ENCODE results near the gene RPN2. TPM values are rescaled to one million over a fixed set of nuclear protein-coding genes. Genes with fewer than 3 reads are reported as not detected.

RPN2 gene
- total and polyA plus RNA-seq, 9 donors: 135 to 247 (median 174) TPM

DNA sequence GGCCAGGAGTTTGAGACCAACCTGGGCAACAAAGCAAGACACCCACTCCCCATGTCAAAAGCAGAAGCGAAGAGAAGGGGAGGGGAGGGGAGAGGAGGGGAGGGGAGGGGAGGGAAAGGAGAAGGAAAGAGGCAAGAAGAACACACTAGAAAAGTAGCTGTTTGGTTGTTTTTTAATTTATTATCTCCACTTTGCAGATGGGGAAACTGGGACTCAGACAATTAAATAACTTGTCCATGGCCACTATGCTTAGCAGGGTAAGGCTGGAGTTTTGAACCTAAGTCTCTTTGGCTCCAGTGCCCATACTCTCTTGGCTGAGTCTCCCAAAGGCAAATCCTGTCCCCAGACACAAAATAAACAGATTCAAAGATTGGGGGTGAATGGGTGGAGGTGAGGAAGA, 94.9 kb downstream of the RPN2 start:
- Histone ChIP-seq H3K4me3 (ENCODE audit: low read length) (no peak overlapping the region), H3K4me1 (ENCODE audit: control insufficient read depth, insufficient read depth, low read length) (peaks cover 14% of the 10 kb centered on the region), H3K9me3 (replicated peaks; ENCODE audit: control insufficient read depth, low read depth, low read length) (no peaks in the 10 kb centered on the region), H3K27me3 (ENCODE audit: control insufficient read depth, insufficient read depth, low read length) (no peaks in the 10 kb centered on the region), H3K27ac (ENCODE audit: low read length) (no peak overlapping the region), H3K36me3 (ENCODE audit: control insufficient read depth, insufficient read depth, low read length) (no peaks in the 10 kb centered on the region)
- WGBS (ENCODE audit: insufficient coverage): no CpG with 5 or more reads among the region's 1 CpG
- DNase-seq: no peak

DNA sequence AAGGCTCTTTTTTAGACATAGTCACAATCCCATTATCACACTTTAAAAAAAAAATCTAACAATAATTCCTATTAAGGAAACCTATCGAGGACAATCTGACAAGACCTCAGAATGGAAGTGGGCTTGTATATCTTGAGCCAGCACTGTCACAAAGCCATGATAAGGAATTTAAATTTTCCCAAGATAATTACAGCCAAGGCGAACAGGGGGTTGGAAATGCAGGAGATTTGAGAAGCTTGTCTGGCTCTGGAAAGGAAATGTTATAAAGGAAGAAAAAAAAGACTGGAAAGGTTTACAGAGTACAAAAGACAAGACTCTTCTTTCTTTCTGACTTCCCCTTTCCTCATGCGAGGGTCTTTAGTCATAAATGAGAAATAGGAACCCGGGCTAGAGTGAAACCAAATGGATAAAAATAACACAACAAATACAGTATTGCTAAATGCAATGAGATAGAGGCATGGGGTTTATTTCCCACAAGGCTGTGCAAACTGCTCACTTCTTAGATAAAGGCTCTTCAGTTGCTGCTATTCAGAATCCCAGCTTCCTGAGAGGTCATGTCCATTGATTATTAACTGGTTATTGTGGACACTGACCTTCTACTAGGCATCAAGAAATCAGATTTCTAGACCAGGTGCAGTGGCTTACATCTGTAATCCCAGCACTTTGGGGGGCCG, 95.9 kb downstream of the RPN2 start:
- peak overlapping the region; percentile 51 for H3K27ac ChIP-seq (ENCODE audit: low read length)
- DNase-seq: peak; percentile 55
- 75% methylated on average over 1 of the region's 5 CpGs for WGBS (ENCODE audit: insufficient coverage)
- no peak overlapping the region for H3K4me3 ChIP-seq (ENCODE audit: low read length)
- no peaks in the 10 kb centered on the region for H3K36me3 ChIP-seq (ENCODE audit: control insufficient read depth, insufficient read depth, low read length)
- peaks cover 11% of the 10 kb centered on the region for H3K4me1 ChIP-seq (ENCODE audit: control insufficient read depth, insufficient read depth, low read length)
- H3K9me3 ChIP-seq (replicated peaks; ENCODE audit: control insufficient read depth, low read depth, low read length): no peaks in the 10 kb centered on the region
- H3K27me3 ChIP-seq (ENCODE audit: control insufficient read depth, insufficient read depth, low read length): no peaks in the 10 kb centered on the region

GRCh38 chr20:37276494-37277252, 97.5 kb downstream of the RPN2 start:
- Histone ChIP-seq H3K4me3 (ENCODE audit: low read length) (no peak overlapping the region), H3K27ac (ENCODE audit: low read length) (peak overlapping the region; percentile 76)
- 4% methylated on average over 13 of the region's 15 CpGs for WGBS (ENCODE audit: insufficient coverage)

GRCh38 chr20:37277253-37277593, 98.1 kb downstream of the RPN2 start:
- Histone ChIP-seq H3K4me3 (ENCODE audit: low read length) (no peak overlapping the region), H3K27ac (ENCODE audit: low read length) (peak overlapping the region; percentile 76), H3K9me3 (replicated peaks; ENCODE audit: control insufficient read depth, low read depth, low read length) (no peaks in the 10 kb centered on the region), H3K36me3 (ENCODE audit: control insufficient read depth, insufficient read depth, low read length) (no peaks in the 10 kb centered on the region), H3K27me3 (ENCODE audit: control insufficient read depth, insufficient read depth, low read length) (no peaks in the 10 kb centered on the region), H3K4me1 (ENCODE audit: control insufficient read depth, insufficient read depth, low read length) (peaks cover 10% of the 10 kb centered on the region)
- 33% methylated on average over 1 of the region's 2 CpGs for WGBS (ENCODE audit: insufficient coverage)
- DNase-seq: no peak

More at GRCh38 chr20:37276494-37277252, 97.5 kb downstream of the RPN2 start:
- peaks cover 10% of the 10 kb centered on the region for H3K4me1 ChIP-seq (ENCODE audit: control insufficient read depth, insufficient read depth, low read length)
- no peaks in the 10 kb centered on the region for H3K36me3 ChIP-seq (ENCODE audit: control insufficient read depth, insufficient read depth, low read length)
- no peaks in the 10 kb centered on the region for H3K9me3 ChIP-seq (replicated peaks; ENCODE audit: control insufficient read depth, low read depth, low read length)
- DNase-seq: peak; percentile 87
- no peaks in the 10 kb centered on the region for H3K27me3 ChIP-seq (ENCODE audit: control insufficient read depth, insufficient read depth, low read length)

DNA sequence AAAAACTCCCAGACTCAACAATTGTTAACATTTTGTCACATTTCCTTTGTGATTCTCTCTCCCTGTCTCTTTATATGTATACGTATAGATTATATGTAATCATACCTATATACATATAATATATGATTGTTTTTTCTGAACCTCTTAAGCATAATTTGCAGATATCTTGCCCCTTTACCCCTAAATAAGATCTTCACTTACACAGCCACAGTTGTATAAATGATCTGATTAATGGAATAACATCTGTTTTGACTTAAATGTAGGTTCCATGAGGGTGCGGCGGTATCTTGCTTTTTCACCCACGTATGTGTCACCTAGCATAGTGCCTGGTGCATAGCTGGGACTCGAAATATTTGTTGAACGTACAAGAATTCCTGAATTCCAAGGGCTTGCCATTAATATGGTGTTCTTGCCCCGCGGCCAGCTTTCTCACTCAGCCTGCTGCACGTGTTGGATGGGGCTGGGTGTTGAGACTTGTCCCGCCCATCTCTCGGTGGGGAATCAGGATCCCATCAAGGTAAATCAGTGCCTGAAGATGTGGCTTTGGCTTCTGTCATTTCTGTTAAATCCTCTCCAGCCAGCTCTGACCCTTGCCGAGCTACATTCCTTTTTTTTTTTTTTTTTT, 99.9 kb downstream of the RPN2 start:
- H3K27ac ChIP-seq (ENCODE audit: low read length): no peak overlapping the region
- no peak overlapping the region for H3K4me3 ChIP-seq (ENCODE audit: low read length)
- no peaks in the 10 kb centered on the region for H3K27me3 ChIP-seq (ENCODE audit: control insufficient read depth, insufficient read depth, low read length)
- no peak for DNase-seq
- peaks cover 10% of the 10 kb centered on the region for H3K4me1 ChIP-seq (ENCODE audit: control insufficient read depth, insufficient read depth, low read length)
- 83% methylated on average over 2 of the region's 12 CpGs for WGBS (ENCODE audit: insufficient coverage)
- H3K9me3 ChIP-seq (replicated peaks; ENCODE audit: control insufficient read depth, low read depth, low read length): no peaks in the 10 kb centered on the region
- no peaks in the 10 kb centered on the region for H3K36me3 ChIP-seq (ENCODE audit: control insufficient read depth, insufficient read depth, low read length)

GRCh38 chr20:37279820-37280219, 100.7 kb downstream of the RPN2 start:
- no peak overlapping the region for H3K27ac ChIP-seq (ENCODE audit: low read length)
- H3K4me1 ChIP-seq (ENCODE audit: control insufficient read depth, insufficient read depth, low read length): peaks cover 10% of the 10 kb centered on the region
- no peak overlapping the region for H3K4me3 ChIP-seq (ENCODE audit: low read length)
- no peaks in the 10 kb centered on the region for H3K27me3 ChIP-seq (ENCODE audit: control insufficient read depth, insufficient read depth, low read length)
- no peaks in the 10 kb centered on the region for H3K9me3 ChIP-seq (replicated peaks; ENCODE audit: control insufficient read depth, low read depth, low read length)
- DNase-seq: no peak
- WGBS (ENCODE audit: insufficient coverage): 51% methylated on average over 7 of the region's 8 CpGs
- no peaks in the 10 kb centered on the region for H3K36me3 ChIP-seq (ENCODE audit: control insufficient read depth, insufficient read depth, low read length)

DNA sequence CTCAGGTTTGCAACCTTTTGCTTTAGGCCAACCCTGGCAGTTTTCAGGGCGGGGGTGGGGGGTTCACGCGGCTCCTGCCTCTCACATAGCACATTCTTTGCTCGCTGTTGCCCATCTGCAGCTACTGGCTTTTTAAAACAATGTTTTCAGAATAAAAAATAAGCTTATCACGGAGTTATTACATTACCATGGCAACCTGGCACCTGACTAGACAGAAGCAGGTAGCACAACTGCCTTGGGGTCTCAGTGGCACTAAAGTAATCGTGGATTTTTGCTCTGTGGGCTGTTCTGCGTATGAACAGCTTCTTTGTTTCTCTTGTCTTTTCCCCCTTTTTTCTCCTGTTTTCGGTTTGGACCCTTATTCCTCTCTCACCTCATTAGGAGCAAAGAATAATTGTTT, 101.3 kb downstream of the RPN2 start:
- H3K9me3 ChIP-seq (replicated peaks; ENCODE audit: control insufficient read depth, low read depth, low read length): no peaks in the 10 kb centered on the region
- H3K27me3 ChIP-seq (ENCODE audit: control insufficient read depth, insufficient read depth, low read length): no peaks in the 10 kb centered on the region
- H3K27ac ChIP-seq (ENCODE audit: low read length): no peak overlapping the region
- DNase-seq: no peak
- no peak overlapping the region for H3K4me3 ChIP-seq (ENCODE audit: low read length)
- 80% methylated on average over 6 of the region's 8 CpGs for WGBS (ENCODE audit: insufficient coverage)
- no peaks in the 10 kb centered on the region for H3K36me3 ChIP-seq (ENCODE audit: control insufficient read depth, insufficient read depth, low read length)
- H3K4me1 ChIP-seq (ENCODE audit: control insufficient read depth, insufficient read depth, low read length): peaks cover 10% of the 10 kb centered on the region

DNA sequence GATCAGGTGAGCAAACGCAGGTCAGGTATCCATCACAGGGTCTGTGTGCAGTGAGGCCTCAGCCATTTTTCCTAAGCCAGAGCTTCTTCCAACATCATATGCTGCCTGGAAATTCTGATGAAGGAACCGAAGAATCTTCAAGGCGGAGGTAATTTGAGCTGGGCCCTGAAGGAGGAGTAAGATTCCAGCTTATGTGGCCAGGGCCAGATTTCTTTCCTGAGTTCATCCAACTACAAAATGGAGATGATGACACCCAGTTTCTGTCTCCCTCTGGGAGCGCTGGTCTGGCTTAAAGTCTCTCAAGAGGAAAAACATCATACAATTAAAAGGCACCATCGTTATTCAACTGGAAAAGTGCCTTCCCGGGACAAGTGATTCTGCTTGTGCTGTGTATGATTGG, 103.4 kb downstream of the RPN2 start:
- DNase-seq: peak; percentile 83
- no peak overlapping the region for H3K27ac ChIP-seq (ENCODE audit: low read length)
- H3K9me3 ChIP-seq (replicated peaks; ENCODE audit: control insufficient read depth, low read depth, low read length): no peaks in the 10 kb centered on the region
- H3K36me3 ChIP-seq (ENCODE audit: control insufficient read depth, insufficient read depth, low read length): no peaks in the 10 kb centered on the region
- no CpG with 5 or more reads among the region's 6 CpGs for WGBS (ENCODE audit: insufficient coverage)
- no peaks in the 10 kb centered on the region for H3K27me3 ChIP-seq (ENCODE audit: control insufficient read depth, insufficient read depth, low read length)
- no peaks in the 10 kb centered on the region for H3K4me1 ChIP-seq (ENCODE audit: control insufficient read depth, insufficient read depth, low read length)
- H3K4me3 ChIP-seq (ENCODE audit: low read length): no peak overlapping the region

- Histone ChIP-seq H3K27me3 (ENCODE audit: control insufficient read depth, insufficient read depth, low read length) (no peaks in the 10 kb centered on the region), H3K9me3 (replicated peaks; ENCODE audit: control insufficient read depth, low read depth, low read length) (no peaks in the 10 kb centered on the region), H3K4me1 (ENCODE audit: control insufficient read depth, insufficient read depth, low read length) (no peaks in the 10 kb centered on the region), H3K36me3 (ENCODE audit: control insufficient read depth, insufficient read depth, low read length) (no peaks in the 10 kb centered on the region), H3K27ac (ENCODE audit: low read length) (no peak overlapping the region), H3K4me3 (ENCODE audit: low read length) (no peak overlapping the region)
- DNase-seq: no peak
- 89% methylated on average over 9 of the region's 9 CpGs for WGBS (ENCODE audit: insufficient coverage)
Observed at GRCh38 chr20:37283530-37284195, 104.5 kb downstream of the RPN2 start.

DNA sequence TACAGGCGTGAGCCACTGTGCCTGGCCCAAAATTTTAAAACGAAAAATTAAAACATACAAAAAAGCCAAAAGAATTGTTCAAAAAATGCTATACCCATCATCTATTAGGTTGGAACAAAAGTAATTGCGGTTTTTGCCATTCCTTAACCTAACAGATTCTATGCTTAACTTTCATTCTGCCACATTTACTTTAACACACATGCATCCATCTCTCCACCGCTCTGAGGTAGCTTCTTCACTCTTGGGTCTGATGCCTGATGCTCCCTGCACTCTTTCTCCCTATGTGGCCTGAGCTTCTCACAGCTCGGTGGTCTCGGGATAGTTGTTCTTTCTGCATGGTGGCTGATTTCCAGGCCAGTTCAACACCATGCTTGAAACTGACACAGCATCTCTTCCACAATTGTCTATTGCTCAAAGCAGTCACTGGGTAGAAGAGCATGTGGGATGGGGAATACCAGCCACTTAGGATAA, 105.6 kb downstream of the RPN2 start:
- Histone ChIP-seq H3K9me3 (replicated peaks; ENCODE audit: control insufficient read depth, low read depth, low read length) (no peaks in the 10 kb centered on the region), H3K4me1 (ENCODE audit: control insufficient read depth, insufficient read depth, low read length) (no peaks in the 10 kb centered on the region), H3K36me3 (ENCODE audit: control insufficient read depth, insufficient read depth, low read length) (no peaks in the 10 kb centered on the region), H3K27me3 (ENCODE audit: control insufficient read depth, insufficient read depth, low read length) (no peaks in the 10 kb centered on the region), H3K27ac (ENCODE audit: low read length) (no peak overlapping the region), H3K4me3 (ENCODE audit: low read length) (no peak overlapping the region)
- whole genome bisulfite sequencing (ENCODE audit: insufficient coverage): 94% methylated on average over 5 of the region's 6 CpGs
- no peak for DNase-seq
